Measurements from ENCODE around the gene KATNB1. TPM values are rescaled to one million over a fixed set of nuclear protein-coding genes. Genes with fewer than 3 reads are reported as not detected.

The KATNB1 gene
- total and polyA plus RNA-seq, 10 donors = 10.6 to 23.1 (median 17.0) TPM

GRCh38 chr16:57764006-57764340 is 28.4 kb downstream of the KATNB1 start:
- peaks cover 0 to under 1% (median 0%) of the 10 kb centered on the region in 6 donors for H3K4me1 ChIP-seq
- WGBS, 5 donors = 94 to 96% (median 94%) methylated on average over 9 of the region's 9 CpGs
- DNase-seq = no peak
- TF ChIP-seq CTCF (IDR thresholded peaks at IDR 0.05 in 8 of 11, conservative IDR thresholded peaks at IDR 0.05 in 3 of 11) (no peak), POLR2AphosphoS5 (IDR thresholded peaks at IDR 0.05) (no peak), POLR2A (IDR thresholded peaks at IDR 0.05) (no peak)
- H3K36me3 ChIP-seq = peaks cover 0 to 87% (median 3%) of the 10 kb centered on the region in 6 donors
- no peaks in the 10 kb centered on the region for H3K27me3 ChIP-seq (replicated peaks in 1 of 7)
- no peaks in the 10 kb centered on the region for H3K9me3 ChIP-seq
- H3K4me3 ChIP-seq = no peak overlapping the region
- intact Hi-C loops (cut with DNase I; ENCODE audit: low total_unique reads) = no loop called here
- no peak overlapping the region for H3K27ac ChIP-seq

- H3K36me3 ChIP-seq = peaks cover 0 to 87% (median 8%) of the 10 kb centered on the region in 6 donors
- TF ChIP-seq CTCF (IDR thresholded peaks at IDR 0.05 in 8 of 11, conservative IDR thresholded peaks at IDR 0.05 in 3 of 11) (no peak), POLR2A (IDR thresholded peaks at IDR 0.05) (no peak), POLR2AphosphoS5 (IDR thresholded peaks at IDR 0.05) (no peak)
- intact Hi-C loops (cut with DNase I; ENCODE audit: low total_unique reads) = no loop called here
- DNase-seq = no peak
- no peaks in the 10 kb centered on the region for H3K9me3 ChIP-seq
- WGBS, 5 donors = 67 to 83% (median 75%) methylated on average over 6 of the region's 6 CpGs
- no peak overlapping the region for H3K27ac ChIP-seq
- H3K4me1 ChIP-seq = no peaks in the 10 kb centered on the region
- no peak overlapping the region for H3K4me3 ChIP-seq
- no peaks in the 10 kb centered on the region for H3K27me3 ChIP-seq (replicated peaks in 1 of 7)
Observed at GRCh38 chr16:57764341-57765159, 29.0 kb downstream of the KATNB1 start.

GRCh38 chr16:57765160-57765728 is 29.7 kb downstream of the KATNB1 start:
- no peak overlapping the region for H3K4me3 ChIP-seq
- H3K27me3 ChIP-seq (replicated peaks in 1 of 7) = no peaks in the 10 kb centered on the region
- H3K27ac ChIP-seq = no peak overlapping the region
- 89 to 95% (median 91%) methylated on average over 17 of the region's 17 CpGs for WGBS, 5 donors
- TF ChIP-seq POLR2AphosphoS5 (IDR thresholded peaks at IDR 0.05) = no peak
- TF ChIP-seq CTCF (IDR thresholded peaks at IDR 0.05 in 8 of 11, conservative IDR thresholded peaks at IDR 0.05 in 3 of 11) = no peak
- TF ChIP-seq POLR2A (IDR thresholded peaks at IDR 0.05) = no peak
- intact Hi-C loops (cut with DNase I; ENCODE audit: low total_unique reads) = no loop called here
- no peaks in the 10 kb centered on the region for H3K4me1 ChIP-seq
- no peak for DNase-seq
- H3K36me3 ChIP-seq = peaks cover 0 to 87% (median 14%) of the 10 kb centered on the region in 6 donors
- H3K9me3 ChIP-seq = no peaks in the 10 kb centered on the region

GRCh38 chr16:57766714-57767348 is 31.3 kb downstream of the KATNB1 start:
- Histone ChIP-seq H3K4me3 (no peak overlapping the region), H3K9me3 (no peaks in the 10 kb centered on the region), H3K4me1 (no peaks in the 10 kb centered on the region), H3K36me3 (peaks cover 0 to 87% (median 22%) of the 10 kb centered on the region in 6 donors), H3K27ac (no peak overlapping the region), H3K27me3 (replicated peaks in 1 of 7) (no peaks in the 10 kb centered on the region)
- 83 to 94% (median 92%) methylated on average over 12 to 15 of the region's 15 CpGs for WGBS, 5 donors
- TF ChIP-seq CTCF (IDR thresholded peaks at IDR 0.05 in 8 of 11, conservative IDR thresholded peaks at IDR 0.05 in 3 of 11) (no peak), POLR2A (IDR thresholded peaks at IDR 0.05) (no peak), POLR2AphosphoS5 (IDR thresholded peaks at IDR 0.05) (no peak)
- intact Hi-C loops (cut with DNase I; ENCODE audit: low total_unique reads) = no loop called here
- no peak for DNase-seq

Data from spleen (tissue), 11 donors.